Neutrophil (primary cell): ENCODE measurements around the gene TRIM68.

Source experiments
- H3K27ac ChIP-seq: fragments of 200-600 bp; sonication (generic); 2 replicates; pipeline ENCODE4 v1.5.1; 2016; ENCODE audit warnings: mild to moderate bottlenecking, moderate library complexity
- H3K27me3 ChIP-seq: fragments of 200-600 bp; sonication (generic); 2 replicates; pipeline ENCODE4 v1.6.0; 2016; ENCODE audit warnings: mild to moderate bottlenecking
- H3K36me3 ChIP-seq: fragments of 200-600 bp; sonication (generic); 2 replicates; pipeline ENCODE4 v1.5.1; 2017
- H3K4me1 ChIP-seq, 2 experiments: fragments of 200-600 bp in 1 of 2; sonication (generic) in 1 of 2; 1 replicate in 1 of 2; 2 replicates in 1 of 2; pipeline versions ENCODE4 v1.5.1 to v1.6.1; 2013 to 2016; ENCODE audit warnings: low read depth in 1 of 2, low read length in 1 of 2, mild to moderate bottlenecking in 1 of 2, moderate library complexity in 1 of 2; ENCODE audit not compliant: control insufficient read depth in 1 of 2, insufficient read depth in 1 of 2
- H3K4me3 ChIP-seq, 2 experiments: fragments of 200-600 bp in 1 of 2; sonication (generic) in 1 of 2; 1 replicate in 1 of 2; 2 replicates in 1 of 2; pipeline ENCODE4 v1.5.1; 2013 to 2016; ENCODE audit warnings: low read depth in 1 of 2, low read length in 1 of 2, mild to moderate bottlenecking in 1 of 2, moderate library complexity in 1 of 2
- H3K9me3 ChIP-seq: fragments of 200-600 bp; sonication (generic); 2 replicates; pipeline ENCODE4 v1.5.1; 2016
- TF ChIP-seq, protein P1 (sequence below): fragments of 200-600 bp; sonication (generic); IDR thresholded peaks from 2 replicates; pipeline ENCODE4 v1.5.1; 2016; ENCODE audit warnings: antibody characterized with exemption

Gene TRIM68

DNA sequence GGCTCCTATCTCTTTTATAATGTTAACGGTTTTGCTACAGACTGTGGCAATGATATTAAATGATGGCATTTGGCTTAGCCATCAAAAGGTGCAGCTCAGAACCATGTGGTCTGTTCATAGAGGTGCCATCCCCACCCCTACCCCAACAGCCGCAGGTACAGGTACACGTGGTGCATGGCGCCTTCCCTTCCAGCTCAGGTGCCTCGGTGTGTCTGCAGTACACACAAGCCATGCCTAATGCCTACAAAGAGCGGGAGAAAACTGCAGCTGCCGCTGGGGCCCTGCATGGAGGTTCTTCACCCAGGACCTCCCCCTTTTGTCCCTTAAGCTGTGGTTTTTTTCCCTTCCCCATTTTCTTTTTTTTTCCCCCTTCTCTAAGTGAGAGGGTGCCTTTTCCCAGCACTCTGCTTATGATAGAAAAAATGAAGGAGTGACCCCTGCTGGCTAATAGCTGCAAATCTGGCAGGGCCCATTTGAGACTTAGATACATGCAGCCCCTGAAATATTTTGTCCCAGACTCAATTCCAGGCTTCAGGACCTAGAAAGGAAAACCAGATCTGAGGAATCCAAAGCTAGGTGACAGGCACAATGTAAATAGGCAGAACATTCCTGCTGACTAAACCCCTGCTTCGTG, 56.6 kb downstream of the TRIM68 start:
- Histone ChIP-seq H3K27me3 (peaks cover 10% of the 10 kb centered on the region), H3K4me1 (no peaks in the 10 kb centered on the region), H3K4me3 (no peak overlapping the region), H3K27ac (no peak overlapping the region), H3K36me3 (no peaks in the 10 kb centered on the region), H3K9me3 (no peaks in the 10 kb centered on the region)
- TF ChIP-seq, protein P1, sequence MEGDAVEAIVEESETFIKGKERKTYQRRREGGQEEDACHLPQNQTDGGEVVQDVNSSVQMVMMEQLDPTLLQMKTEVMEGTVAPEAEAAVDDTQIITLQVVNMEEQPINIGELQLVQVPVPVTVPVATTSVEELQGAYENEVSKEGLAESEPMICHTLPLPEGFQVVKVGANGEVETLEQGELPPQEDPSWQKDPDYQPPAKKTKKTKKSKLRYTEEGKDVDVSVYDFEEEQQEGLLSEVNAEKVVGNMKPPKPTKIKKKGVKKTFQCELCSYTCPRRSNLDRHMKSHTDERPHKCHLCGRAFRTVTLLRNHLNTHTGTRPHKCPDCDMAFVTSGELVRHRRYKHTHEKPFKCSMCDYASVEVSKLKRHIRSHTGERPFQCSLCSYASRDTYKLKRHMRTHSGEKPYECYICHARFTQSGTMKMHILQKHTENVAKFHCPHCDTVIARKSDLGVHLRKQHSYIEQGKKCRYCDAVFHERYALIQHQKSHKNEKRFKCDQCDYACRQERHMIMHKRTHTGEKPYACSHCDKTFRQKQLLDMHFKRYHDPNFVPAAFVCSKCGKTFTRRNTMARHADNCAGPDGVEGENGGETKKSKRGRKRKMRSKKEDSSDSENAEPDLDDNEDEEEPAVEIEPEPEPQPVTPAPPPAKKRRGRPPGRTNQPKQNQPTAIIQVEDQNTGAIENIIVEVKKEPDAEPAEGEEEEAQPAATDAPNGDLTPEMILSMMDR = no peak
